ENCODE measurements around the gene NFATC2.

DNA sequence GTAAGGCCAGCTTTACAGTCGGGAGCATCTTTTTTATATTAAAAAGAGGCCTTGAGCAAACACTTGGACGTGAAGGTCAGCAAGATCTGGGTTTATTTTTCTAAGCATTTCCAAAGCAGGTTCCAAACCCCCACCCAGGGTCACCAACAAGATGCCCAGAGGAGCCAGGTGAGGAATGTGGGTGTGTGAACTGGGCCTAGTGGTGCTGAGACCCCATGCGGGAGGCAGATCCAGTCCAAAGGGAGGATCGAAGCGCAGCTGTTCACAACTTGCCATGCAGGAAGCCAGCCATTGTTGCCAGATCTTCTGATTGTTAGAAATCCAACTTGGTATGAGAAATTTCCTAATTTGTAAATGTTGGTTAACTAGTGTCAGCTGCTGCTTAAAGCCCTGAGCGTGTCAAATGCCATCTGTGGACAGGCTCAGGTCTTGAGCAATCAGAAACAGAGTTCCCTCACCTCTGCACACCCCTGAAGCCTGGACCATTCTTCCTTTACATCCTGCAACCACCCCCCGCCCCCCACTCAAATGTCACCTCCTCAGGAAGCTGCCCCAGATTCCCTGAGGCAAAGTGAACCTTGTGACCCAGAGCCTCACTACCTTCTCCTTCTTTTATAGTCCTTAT is 46.5 kb downstream of the NFATC2 start:
- no peak for TF ChIP-seq ZNF565 (CRISPR knock-in tag; conservative IDR thresholded peaks at IDR 0.05; ENCODE audit: low read depth)
- TF ChIP-seq OSR1 (CRISPR knock-in tag; IDR thresholded peaks at IDR 0.05), result no peak
- TF ChIP-seq, protein P1, sequence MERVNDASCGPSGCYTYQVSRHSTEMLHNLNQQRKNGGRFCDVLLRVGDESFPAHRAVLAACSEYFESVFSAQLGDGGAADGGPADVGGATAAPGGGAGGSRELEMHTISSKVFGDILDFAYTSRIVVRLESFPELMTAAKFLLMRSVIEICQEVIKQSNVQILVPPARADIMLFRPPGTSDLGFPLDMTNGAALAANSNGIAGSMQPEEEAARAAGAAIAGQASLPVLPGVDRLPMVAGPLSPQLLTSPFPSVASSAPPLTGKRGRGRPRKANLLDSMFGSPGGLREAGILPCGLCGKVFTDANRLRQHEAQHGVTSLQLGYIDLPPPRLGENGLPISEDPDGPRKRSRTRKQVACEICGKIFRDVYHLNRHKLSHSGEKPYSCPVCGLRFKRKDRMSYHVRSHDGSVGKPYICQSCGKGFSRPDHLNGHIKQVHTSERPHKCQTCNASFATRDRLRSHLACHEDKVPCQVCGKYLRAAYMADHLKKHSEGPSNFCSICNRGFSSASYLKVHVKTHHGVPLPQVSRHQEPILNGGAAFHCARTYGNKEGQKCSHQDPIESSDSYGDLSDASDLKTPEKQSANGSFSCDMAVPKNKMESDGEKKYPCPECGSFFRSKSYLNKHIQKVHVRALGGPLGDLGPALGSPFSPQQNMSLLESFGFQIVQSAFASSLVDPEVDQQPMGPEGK (CRISPR knock-in tag; IDR thresholded peaks at IDR 0.05; ENCODE audit: borderline replicate concordance), result no peak
- TF ChIP-seq ZFP30 (CRISPR knock-in tag; IDR thresholded peaks at IDR 0.05), result no peak
- no peak for TF ChIP-seq ARNTL (CRISPR knock-in tag; IDR thresholded peaks at IDR 0.05; ENCODE audit: borderline replicate concordance, low read depth)
- TF ChIP-seq, protein P2, sequence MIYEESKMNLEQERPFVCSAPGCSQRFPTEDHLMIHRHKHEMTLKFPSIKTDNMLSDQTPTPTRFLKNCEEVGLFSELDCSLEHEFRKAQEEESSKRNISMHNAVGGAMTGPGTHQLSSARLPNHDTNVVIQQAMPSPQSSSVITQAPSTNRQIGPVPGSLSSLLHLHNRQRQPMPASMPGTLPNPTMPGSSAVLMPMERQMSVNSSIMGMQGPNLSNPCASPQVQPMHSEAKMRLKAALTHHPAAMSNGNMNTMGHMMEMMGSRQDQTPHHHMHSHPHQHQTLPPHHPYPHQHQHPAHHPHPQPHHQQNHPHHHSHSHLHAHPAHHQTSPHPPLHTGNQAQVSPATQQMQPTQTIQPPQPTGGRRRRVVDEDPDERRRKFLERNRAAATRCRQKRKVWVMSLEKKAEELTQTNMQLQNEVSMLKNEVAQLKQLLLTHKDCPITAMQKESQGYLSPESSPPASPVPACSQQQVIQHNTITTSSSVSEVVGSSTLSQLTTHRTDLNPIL (CRISPR knock-in tag; IDR thresholded peaks at IDR 0.05; ENCODE audit: low read depth), result no peak
- no peak for TF ChIP-seq ZNF8 (CRISPR knock-in tag; IDR thresholded peaks at IDR 0.05)
- no peak for TF ChIP-seq ESRRG (CRISPR knock-in tag; IDR thresholded peaks at IDR 0.05)
- TF ChIP-seq ISL1 (CRISPR knock-in tag; IDR thresholded peaks at IDR 0.05), result no peak
- TF ChIP-seq GLIS3 (CRISPR knock-in tag; IDR thresholded peaks at IDR 0.05), result no peak
